Activated T-cell treated with anti-CD3 and anti-CD28 coated beads, Interleukin-2, amount 50 U/mL, for 72 hours (primary cell): ENCODE data around the gene RPRD1B. TPM values are rescaled to one million over a fixed set of nuclear protein-coding genes. Genes with fewer than 3 reads are reported as not detected.
A peak's percentile ranks its signal among the peaks of the same experiment; 100 is the strongest.
"Not testable (repeated sequence)": the region's sequence is repeated elsewhere in the genome, so short reads cannot be mapped to it uniquely, and the experiment has no call there.

ENCODE experiments used
- ATAC-seq, 2 donors: fragments of 150-1000 bp; cut with Tn5 transposase; replicated peaks in 1 of 2; 2 replicates each; pipeline ENCODE4 v1.10.0; 2021; ENCODE audit warnings: moderate library complexity in 2 of 2, mild to moderate bottlenecking in 1 of 2
- DNase-seq, 2 donors: peaks; one replicate each; pipeline ENCODE4 v3.0.0; 2021 to 2022; ENCODE audit warnings: mixed read lengths in 1 of 2
- H3K27ac Mint-ChIP-seq: one replicate; pipeline ENCODE4 v1.8.0; 2022; ENCODE audit warnings: mild to moderate bottlenecking, moderate library complexity, mixed read lengths
- H3K27me3 Mint-ChIP-seq: one replicate; pipeline ENCODE4 v1.8.0; 2022; ENCODE audit warnings: low read depth, mixed read lengths
- H3K36me3 Mint-ChIP-seq, 2 donors: one replicate each; pipeline ENCODE4 v1.8.0; 2022; ENCODE audit warnings: mixed read lengths in 2 of 2, mild to moderate bottlenecking in 1 of 2; ENCODE audit not compliant: insufficient read depth in 2 of 2
- H3K4me1 Mint-ChIP-seq: one replicate; pipeline ENCODE4 v1.8.0; 2022; ENCODE audit warnings: low read depth, mixed read lengths
- H3K4me3 Mint-ChIP-seq, 2 donors: one replicate each; pipeline ENCODE4 v1.8.0; 2022; ENCODE audit warnings: mild to moderate bottlenecking in 2 of 2, mixed read lengths in 2 of 2, moderate library complexity in 2 of 2
- H3K9me3 Mint-ChIP-seq, 2 donors: one replicate each; pipeline ENCODE4 v1.8.0; 2022; ENCODE audit warnings: mixed read lengths in 2 of 2
- total RNA-seq, 2 donors: library from RNA; stranded (reverse); gene quantifications; one replicate each; pipeline ENCODE4 v1.2.3, GENCODE V29; 2022

The RPRD1B gene
- total RNA-seq, 2 donors from 2014 or later = 33.3 to 52.3 TPM

GRCh38 chr20:38008233-38008944 is 25.2 kb upstream of the RPRD1B start:
- ATAC-seq (peak in 1 of 2 donors; percentile 32), DNase-seq (no peak)
- H3K9me3 Mint-ChIP-seq = no peaks in the 10 kb centered on the region
- no peak overlapping the region for H3K27ac Mint-ChIP-seq
- H3K4me3 Mint-ChIP-seq = no peak overlapping the region
- H3K27me3 Mint-ChIP-seq = no peaks in the 10 kb centered on the region
- peaks cover 25% of the 10 kb centered on the region for H3K4me1 Mint-ChIP-seq
- H3K36me3 Mint-ChIP-seq = peaks cover 5 to 9% of the 10 kb centered on the region in 2 donors

GRCh38 chr20:38009416-38009815 is 24.1 kb upstream of the RPRD1B start:
- H3K9me3 Mint-ChIP-seq, H3K4me3 Mint-ChIP-seq: not testable (repeated sequence)

DNA sequence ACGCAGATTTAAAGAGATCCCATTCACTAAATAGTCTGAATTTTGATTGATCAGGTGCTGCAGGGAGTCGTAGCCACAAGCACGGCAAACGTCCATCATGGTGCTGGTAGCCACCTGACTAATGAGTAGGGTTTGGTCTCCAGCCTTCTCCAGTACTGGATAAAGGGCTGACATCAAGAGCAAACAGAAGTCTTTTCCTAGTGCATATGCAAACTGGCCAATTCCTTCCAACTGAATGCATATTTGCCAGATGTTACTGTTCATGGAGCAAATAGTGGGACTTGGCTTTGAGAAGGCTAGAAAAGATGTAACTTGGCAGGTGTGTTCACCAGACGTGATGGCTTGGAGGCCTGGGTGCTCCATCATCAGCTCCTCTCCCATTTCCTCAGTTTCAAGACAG is 21.9 kb upstream of the RPRD1B start:
- Mint-ChIP-seq H3K27me3 (no peaks in the 10 kb centered on the region), H3K9me3 (no peaks in the 10 kb centered on the region), H3K36me3 (peaks cover 6 to 23% of the 10 kb centered on the region in 2 donors), H3K4me3 (no peak overlapping the region), H3K27ac (no peak overlapping the region), H3K4me1 (peaks cover 7% of the 10 kb centered on the region)
- no peak for DNase-seq
- no peak for ATAC-seq

More at GRCh38 chr20:38009416-38009815, 24.1 kb upstream of the RPRD1B start:
- ATAC-seq, H3K27ac Mint-ChIP-seq, H3K27me3 Mint-ChIP-seq, DNase-seq: not testable (repeated sequence)
- Mint-ChIP-seq H3K4me1 (peaks cover 25% of the 10 kb centered on the region), H3K36me3 (peaks cover 5 to 11% of the 10 kb centered on the region in 2 donors)

- DNase-seq (no peak), ATAC-seq (no peak)
- H3K27me3 Mint-ChIP-seq = no peaks in the 10 kb centered on the region
- H3K36me3 Mint-ChIP-seq = peaks cover 9 to 29% of the 10 kb centered on the region in 2 donors
- peaks cover 0 to 2% of the 10 kb centered on the region in 2 donors for H3K9me3 Mint-ChIP-seq
- H3K4me3 Mint-ChIP-seq = no peak overlapping the region
- H3K4me1 Mint-ChIP-seq = peaks cover 4% of the 10 kb centered on the region
- H3K27ac Mint-ChIP-seq = no peak overlapping the region
Observed at GRCh38 chr20:38012332-38012731, 21.2 kb upstream of the RPRD1B start.

- Mint-ChIP-seq H3K27ac (no peak overlapping the region), H3K4me1 (peaks cover under 1% of the 10 kb centered on the region), H3K4me3 (no peak overlapping the region), H3K36me3 (peaks cover 14 to 39% of the 10 kb centered on the region in 2 donors), H3K27me3 (no peaks in the 10 kb centered on the region), H3K9me3 (peaks cover 3 to 5% of the 10 kb centered on the region in 2 donors)
- DNase-seq (no peak), ATAC-seq (no peak)
Observed at GRCh38 chr20:38013887-38014286, 19.7 kb upstream of the RPRD1B start.

GRCh38 chr20:38017959-38018358 is 15.6 kb upstream of the RPRD1B start:
- no peak overlapping the region for H3K27ac Mint-ChIP-seq

GRCh38 chr20:38018385-38018784 is 15.2 kb upstream of the RPRD1B start:
- Mint-ChIP-seq H3K4me3 (no peak overlapping the region), H3K36me3 (peaks cover 15 to 44% of the 10 kb centered on the region in 2 donors), H3K4me1 (peaks cover 6% of the 10 kb centered on the region), H3K27me3 (no peaks in the 10 kb centered on the region), H3K9me3 (peaks cover 3 to 5% of the 10 kb centered on the region in 2 donors), H3K27ac (no peak overlapping the region)
- no peak for DNase-seq
- no peak for ATAC-seq

More at GRCh38 chr20:38017959-38018358, 15.6 kb upstream of the RPRD1B start:
- DNase-seq (no peak), ATAC-seq (no peak)
- peaks cover 3 to 5% of the 10 kb centered on the region in 2 donors for H3K9me3 Mint-ChIP-seq
- H3K4me3 Mint-ChIP-seq = no peak overlapping the region
- no peaks in the 10 kb centered on the region for H3K27me3 Mint-ChIP-seq
- H3K36me3 Mint-ChIP-seq = peaks cover 15 to 44% of the 10 kb centered on the region in 2 donors
- H3K4me1 Mint-ChIP-seq = peaks cover 6% of the 10 kb centered on the region

DNA sequence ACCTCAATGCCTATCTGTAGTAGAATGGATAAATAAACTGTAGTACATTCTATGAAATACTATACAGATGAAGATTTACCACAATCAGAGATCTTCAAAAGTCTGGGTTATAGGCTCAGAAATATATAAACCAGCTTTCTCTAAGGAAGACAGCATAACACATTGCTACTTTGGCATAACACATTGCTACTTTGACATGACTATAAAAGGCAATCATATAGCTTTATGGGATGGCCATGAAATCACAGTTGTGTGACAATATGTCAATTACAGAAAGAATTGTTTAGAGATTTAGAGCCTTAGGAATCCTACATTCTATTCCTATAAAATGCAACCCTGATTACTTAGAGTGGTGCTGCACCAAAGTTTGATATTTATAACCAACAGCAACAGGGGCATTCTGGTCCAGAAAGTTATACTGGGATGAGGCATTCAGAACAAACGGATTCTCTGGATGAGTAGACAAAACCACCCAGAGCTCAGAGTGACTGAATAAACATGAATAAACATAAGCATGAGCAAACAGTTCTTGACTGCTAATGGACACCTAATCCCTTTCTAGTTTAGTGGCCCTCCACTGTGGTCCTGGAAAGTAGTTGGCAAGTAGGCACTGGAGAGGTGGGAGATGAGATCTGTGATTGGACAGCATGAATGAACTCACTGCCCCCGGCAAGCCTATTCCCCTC is 12.3 kb upstream of the RPRD1B start:
- DNase-seq (no peak), ATAC-seq (peak; percentile 22 to 64)
- peaks cover 25% of the 10 kb centered on the region for H3K4me1 Mint-ChIP-seq
- H3K27me3 Mint-ChIP-seq = no peaks in the 10 kb centered on the region
- peaks cover 15 to 33% of the 10 kb centered on the region in 2 donors for H3K36me3 Mint-ChIP-seq
- H3K27ac Mint-ChIP-seq = no peak overlapping the region
- no peak overlapping the region for H3K4me3 Mint-ChIP-seq
- H3K9me3 Mint-ChIP-seq = peaks cover 3 to 5% of the 10 kb centered on the region in 2 donors

- Mint-ChIP-seq H3K4me3 (no peak overlapping the region), H3K27me3 (no peaks in the 10 kb centered on the region), H3K9me3 (peaks cover under 1 to 1% of the 10 kb centered on the region in 2 donors), H3K36me3 (peaks cover 9 to 15% of the 10 kb centered on the region in 2 donors), H3K4me1 (peaks cover 39% of the 10 kb centered on the region), H3K27ac (no peak overlapping the region)
- DNase-seq (no peak), ATAC-seq (no peak)
Observed at GRCh38 chr20:38023181-38024001, 10.2 kb upstream of the RPRD1B start.

DNA sequence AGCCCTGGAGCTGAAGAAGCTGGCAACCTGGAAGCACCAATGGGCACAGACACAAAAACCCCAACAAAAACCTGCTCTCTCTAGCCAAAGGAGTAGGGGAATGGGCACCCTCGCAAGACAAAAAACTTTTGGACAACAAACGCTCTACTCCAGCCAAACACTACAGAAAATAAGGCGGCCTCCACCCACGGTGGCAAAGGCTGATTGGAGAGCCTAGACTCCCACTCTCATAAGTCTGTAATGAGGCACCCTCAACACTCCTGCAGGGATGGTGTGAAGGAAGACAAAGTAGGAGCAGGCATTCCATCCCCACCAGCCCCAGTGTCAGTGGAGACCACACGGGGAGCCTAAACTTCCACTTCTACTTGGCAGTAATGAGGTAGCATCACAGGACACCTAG is 9.1 kb upstream of the RPRD1B start:
- Mint-ChIP-seq H3K36me3 (peaks cover 6 to 9% of the 10 kb centered on the region in 2 donors), H3K4me1 (peaks cover 49% of the 10 kb centered on the region), H3K4me3 (no peak overlapping the region), H3K27ac (no peak overlapping the region), H3K9me3 (no peaks in the 10 kb centered on the region), H3K27me3 (no peaks in the 10 kb centered on the region)
- no peak for ATAC-seq
- no peak for DNase-seq

DNA sequence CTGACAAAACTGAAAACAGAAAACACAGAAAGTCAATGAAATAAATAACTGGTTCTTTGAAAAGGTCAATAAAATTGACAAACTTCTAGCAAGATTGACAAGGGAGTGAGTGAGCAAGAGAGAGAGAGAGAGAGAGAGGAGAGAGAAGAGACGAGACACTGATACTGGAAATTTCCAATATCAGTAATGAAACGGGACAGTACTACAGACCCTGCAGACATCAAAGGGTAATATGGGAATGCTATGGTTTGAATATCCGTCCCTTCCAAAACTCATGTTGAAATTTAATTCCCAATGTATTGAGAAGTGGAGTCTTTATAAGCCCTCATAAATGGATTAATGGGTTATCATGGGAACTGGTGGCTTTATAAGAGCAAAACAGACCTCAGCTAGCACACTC is 4.1 kb upstream of the RPRD1B start:
- H3K9me3 Mint-ChIP-seq = no peaks in the 10 kb centered on the region
- peaks cover 5% of the 10 kb centered on the region in 2 donors for H3K36me3 Mint-ChIP-seq
- peaks cover 71% of the 10 kb centered on the region for H3K4me1 Mint-ChIP-seq
- H3K27ac Mint-ChIP-seq = no peak overlapping the region
- DNase-seq (no peak), ATAC-seq (no peak)
- H3K27me3 Mint-ChIP-seq = no peaks in the 10 kb centered on the region
- peak overlapping the region in 1 of 2 donors; percentile 29 for H3K4me3 Mint-ChIP-seq

DNA sequence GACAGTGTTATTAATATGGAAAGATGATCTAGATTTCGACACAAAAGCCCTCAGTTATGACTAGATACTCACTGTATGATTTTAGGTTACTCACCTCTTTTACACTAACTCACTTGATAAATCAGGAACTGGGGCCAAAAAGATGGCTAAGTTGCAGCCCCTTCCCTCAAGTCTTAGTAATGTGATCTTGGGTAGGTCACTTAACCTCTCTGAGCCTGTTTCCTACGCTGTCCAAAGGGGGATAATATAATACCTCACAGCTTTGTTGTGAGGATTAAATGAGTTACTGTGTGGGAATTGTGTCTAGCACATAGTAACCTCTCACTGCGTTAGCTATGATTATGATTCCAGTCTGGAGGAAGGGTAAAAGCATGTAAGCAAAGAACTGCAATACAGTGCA is 1.6 kb upstream of the RPRD1B start:
- peaks cover 3 to 6% of the 10 kb centered on the region in 2 donors for H3K36me3 Mint-ChIP-seq
- H3K4me3 Mint-ChIP-seq = peak overlapping the region; percentile 84 to 98
- DNase-seq = no peak
- H3K27me3 Mint-ChIP-seq = no peaks in the 10 kb centered on the region
- no peaks in the 10 kb centered on the region for H3K9me3 Mint-ChIP-seq
- H3K27ac Mint-ChIP-seq = peak overlapping the region; percentile 95
- peaks cover 68% of the 10 kb centered on the region for H3K4me1 Mint-ChIP-seq
- ATAC-seq = no peak
